ENCODE measurements around the gene MGST1.
"Not testable (repeated sequence)": the region's sequence is repeated elsewhere in the genome, so short reads cannot be mapped to it uniquely, and the experiment has no call there.

Gene MGST1

GRCh38 chr12:16358878-16359277, 11.4 kb downstream of the MGST1 start:
- no peak for DNase-seq

GRCh38 chr12:16359512-16360491, 12.4 kb downstream of the MGST1 start:
- DNase-seq = no peak

- no peak for DNase-seq
These were observed 13.8 kb downstream of the MGST1 start for GRCh38 chr12:16361142-16361783.

- no peak for DNase-seq
These were observed 15.1 kb downstream of the MGST1 start for GRCh38 chr12:16362550-16362949.

- no peak for DNase-seq
These were observed 21.7 kb downstream of the MGST1 start for GRCh38 chr12:16369156-16369555.

GRCh38 chr12:16370096-16370495, 22.7 kb downstream of the MGST1 start:
- DNase-seq = no peak

GRCh38 chr12:16382652-16383312, 35.3 kb downstream of the MGST1 start:
- not testable (repeated sequence) for DNase-seq

- DNase-seq = no peak
These were observed 37.3 kb downstream of the MGST1 start for GRCh38 chr12:16384732-16385131.

GRCh38 chr12:16385782-16386646, 38.6 kb downstream of the MGST1 start:
- no peak for DNase-seq

GRCh38 chr12:16387919-16388318, 40.5 kb downstream of the MGST1 start:
- no peak for DNase-seq

- DNase-seq = no peak
These were observed 42.1 kb downstream of the MGST1 start for GRCh38 chr12:16389594-16389993.

- no peak for DNase-seq
These were observed 45.5 kb downstream of the MGST1 start for GRCh38 chr12:16392846-16393535.

GRCh38 chr12:16399101-16399500, 51.7 kb downstream of the MGST1 start:
- DNase-seq = no peak

GRCh38 chr12:16401835-16402234, 54.4 kb downstream of the MGST1 start:
- DNase-seq = not testable (repeated sequence)

GRCh38 chr12:16407346-16407745, 59.9 kb downstream of the MGST1 start:
- no peak for DNase-seq

Measured in SIG-M5 (cell line).